OCI-LY7 (cell line): Measurements from ENCODE around the gene MEIS2.

ENCODE experiments used
- EZH2phosphoT487 ChIP-seq: fragments of 200-600 bp; sonication (generic); IDR thresholded peaks from 2 replicates; pipeline ENCODE4 v1.6.1; 2018; ENCODE audit warnings: low read depth, borderline replicate concordance, mild to moderate bottlenecking, mixed run types, antibody characterized with exemption, low read length, moderate library complexity, mixed read lengths
- TF ChIP-seq, protein P1 (sequence below): fragments of 200-600 bp; sonication (generic); conservative IDR thresholded peaks from 2 replicates; pipeline ENCODE4 v1.5.1; 2014; ENCODE audit warnings: mild to moderate bottlenecking, antibody characterized with exemption, low read length, moderate library complexity, mixed read lengths

DNA sequence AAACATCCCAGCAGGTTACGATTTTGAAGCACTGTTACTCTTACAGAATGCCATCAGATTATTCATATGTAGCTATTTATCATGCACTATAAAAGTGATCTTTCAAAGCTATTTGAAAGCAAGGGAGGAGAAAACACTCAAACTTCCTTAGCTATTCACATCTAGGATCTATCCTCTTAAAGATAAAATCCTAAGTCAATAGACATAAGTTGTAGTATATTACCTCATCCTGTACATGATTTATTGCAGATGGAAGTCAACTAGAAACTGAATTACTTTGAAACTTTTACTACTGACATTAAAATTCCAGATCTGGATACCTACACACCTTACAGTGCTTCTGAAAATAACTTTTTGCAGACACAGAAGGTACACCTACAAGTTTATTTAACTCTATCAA lies 197.2 kb downstream of the MEIS2 start:
- TF ChIP-seq, protein P1, sequence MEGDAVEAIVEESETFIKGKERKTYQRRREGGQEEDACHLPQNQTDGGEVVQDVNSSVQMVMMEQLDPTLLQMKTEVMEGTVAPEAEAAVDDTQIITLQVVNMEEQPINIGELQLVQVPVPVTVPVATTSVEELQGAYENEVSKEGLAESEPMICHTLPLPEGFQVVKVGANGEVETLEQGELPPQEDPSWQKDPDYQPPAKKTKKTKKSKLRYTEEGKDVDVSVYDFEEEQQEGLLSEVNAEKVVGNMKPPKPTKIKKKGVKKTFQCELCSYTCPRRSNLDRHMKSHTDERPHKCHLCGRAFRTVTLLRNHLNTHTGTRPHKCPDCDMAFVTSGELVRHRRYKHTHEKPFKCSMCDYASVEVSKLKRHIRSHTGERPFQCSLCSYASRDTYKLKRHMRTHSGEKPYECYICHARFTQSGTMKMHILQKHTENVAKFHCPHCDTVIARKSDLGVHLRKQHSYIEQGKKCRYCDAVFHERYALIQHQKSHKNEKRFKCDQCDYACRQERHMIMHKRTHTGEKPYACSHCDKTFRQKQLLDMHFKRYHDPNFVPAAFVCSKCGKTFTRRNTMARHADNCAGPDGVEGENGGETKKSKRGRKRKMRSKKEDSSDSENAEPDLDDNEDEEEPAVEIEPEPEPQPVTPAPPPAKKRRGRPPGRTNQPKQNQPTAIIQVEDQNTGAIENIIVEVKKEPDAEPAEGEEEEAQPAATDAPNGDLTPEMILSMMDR: no peak
- no peak for TF ChIP-seq EZH2phosphoT487
